A673 (cell line): ENCODE data around the gene ACOXL. TPM values are rescaled to one million over a fixed set of nuclear protein-coding genes. Genes with fewer than 3 reads are reported as not detected.

Experiments
- BruUV-seq: library from RNA; stranded (reverse); fragments of 400-500 nt; replicated peaks from 2 replicates; lab custom pipeline; 2021; lab: Mats Ljungman, UMichigan
- CTCF ChIA-PET: fragments of 300-600 bp; sonication (Branson Sonifier 250); formaldehyde crosslinking; loops from one replicate; lab custom pipeline; 2022; ENCODE audit warnings: antibody characterized with exemption; lab: Charles Lee
- POLR2A ChIA-PET: fragments of 300-600 bp; sonication (Branson Sonifier 250); formaldehyde crosslinking; loops from one replicate; lab custom pipeline; 2022; ENCODE audit warnings: antibody characterized with exemption; ENCODE audit not compliant: low non-redundant PET; lab: Charles Lee
- DNase-seq: peaks from one replicate; pipeline ENCODE4 v3.0.0-alpha.2; 2015; ENCODE audit warnings: low spot score
- H3K27ac ChIP-seq: fragments of 200-600 bp; sonication (generic); 2 replicates; pipeline ENCODE4 v1.5.1; 2016; ENCODE audit warnings: mixed run types, low read depth, mild to moderate bottlenecking, mixed read lengths, antibody characterized with exemption, low read length; ENCODE audit not compliant: poor library complexity, severe bottlenecking
- H3K27me3 ChIP-seq: fragments of 200-600 bp; sonication (generic); replicated peaks from 2 replicates; pipeline ENCODE4 v1.6.1; 2017; ENCODE audit warnings: mixed run types, low read depth, mild to moderate bottlenecking, mixed read lengths, antibody characterized with exemption, low read length; ENCODE audit not compliant: insufficient read depth, poor library complexity
- H3K36me3 ChIP-seq: fragments of 200-600 bp; sonication (generic); 2 replicates; pipeline ENCODE4 v1.6.1; 2016; ENCODE audit warnings: mixed run types, mild to moderate bottlenecking, mixed read lengths, antibody characterized with exemption, low read length; ENCODE audit not compliant: insufficient read depth, poor library complexity, severe bottlenecking
- H3K4me1 ChIP-seq: fragments of 200-600 bp; sonication (generic); 2 replicates; pipeline ENCODE4 v1.6.1; 2017; ENCODE audit warnings: mixed run types, mild to moderate bottlenecking, mixed read lengths, antibody characterized with exemption, low read length; ENCODE audit not compliant: insufficient read depth, poor library complexity, severe bottlenecking
- H3K4me3 ChIP-seq: fragments of 200-600 bp; sonication (generic); 2 replicates; pipeline ENCODE4 v1.5.1; 2016; ENCODE audit warnings: low read depth, mixed run types, mild to moderate bottlenecking, mixed read lengths, low read length; ENCODE audit not compliant: poor library complexity, severe bottlenecking
- H3K9me3 ChIP-seq: fragments of 200-600 bp; sonication (generic); 2 replicates; pipeline ENCODE4 v1.6.1; 2016; ENCODE audit warnings: mixed run types, low read depth, mild to moderate bottlenecking, mixed read lengths, antibody characterized with exemption, low read length; ENCODE audit not compliant: poor library complexity, severe bottlenecking
- EZH2 ChIP-seq: fragments of 200-600 bp; sonication (generic); IDR thresholded peaks from 2 replicates; pipeline ENCODE4 v1.6.1; 2017; ENCODE audit warnings: borderline replicate concordance, low read depth, mild to moderate bottlenecking, mixed read lengths, antibody characterized with exemption, low read length; ENCODE audit not compliant: poor library complexity, severe bottlenecking
- intact Hi-C: fragments of 100-400 bp; cut with micrococcal nuclease; formaldehyde crosslinking; loops from one replicate; pipeline ENCODE4 v1.10.0; 2022; ENCODE audit not compliant: unreplicated experiment
- total RNA-seq: library from RNA; stranded (reverse); gene quantifications from 2 replicates; pipeline ENCODE4 v1.2.3, GENCODE V29; 2021
- TF ChIP-seq, protein P1 (sequence below): fragments of 300-800, 200-600 bp; sonication (generic); conservative IDR thresholded peaks from 2 replicates; pipeline ENCODE4 v1.5.1; 2017; ENCODE audit warnings: low read depth, mild to moderate bottlenecking, antibody characterized with exemption, low read length, moderate library complexity, mixed read lengths

Gene ACOXL
- total RNA-seq, 1 experiment from 2014 or later: not detected

DNA sequence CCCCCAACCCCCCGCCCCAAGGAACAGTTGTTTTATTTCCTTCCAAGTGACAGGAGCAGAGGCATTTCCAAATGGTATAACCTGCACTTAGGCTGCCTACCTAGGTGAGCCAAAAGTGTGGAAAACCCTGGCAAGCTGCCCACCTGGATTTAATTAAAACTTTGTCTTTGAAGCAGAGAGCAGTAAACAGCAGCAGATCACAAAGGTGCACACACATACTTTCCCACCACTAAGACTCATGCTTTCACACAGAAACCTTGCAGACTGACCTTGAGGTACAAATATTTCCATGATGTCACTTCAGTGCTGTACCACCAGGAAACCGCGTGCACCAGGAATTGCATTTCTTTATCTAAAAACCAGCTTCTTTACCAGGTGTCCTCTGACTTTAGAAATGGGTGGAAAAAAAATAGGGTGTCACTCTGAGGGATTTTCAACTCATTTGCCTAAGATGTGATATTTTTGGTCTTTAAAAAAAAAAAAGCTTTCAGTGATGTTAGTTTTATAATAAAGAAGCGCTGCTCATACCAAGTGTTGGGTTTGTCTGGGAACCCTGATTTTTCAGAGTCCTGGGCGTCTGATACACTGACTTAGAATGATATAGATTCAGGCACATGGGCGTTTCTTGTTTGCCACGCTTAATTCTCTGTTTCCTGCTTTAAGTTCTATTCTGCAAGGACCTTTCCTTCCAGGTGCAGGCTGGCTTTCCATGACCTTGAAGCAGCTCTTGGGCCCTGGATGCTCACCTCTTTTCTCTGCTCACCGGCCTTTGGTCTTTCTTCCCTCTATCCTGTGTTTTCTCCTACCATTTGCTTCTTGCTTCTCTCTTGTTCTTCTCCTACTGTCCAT, 317.6 kb downstream of the ACOXL start:
- no peak for DNase-seq
- Histone ChIP-seq H3K4me3 (no peak overlapping the region), H3K36me3 (no peaks in the 10 kb centered on the region), H3K9me3 (no peaks in the 10 kb centered on the region), H3K27ac (no peak overlapping the region), H3K4me1 (no peaks in the 10 kb centered on the region), H3K27me3 (peaks cover 15% of the 10 kb centered on the region)
- TF ChIP-seq EZH2: no peak
- TF ChIP-seq, protein P1, sequence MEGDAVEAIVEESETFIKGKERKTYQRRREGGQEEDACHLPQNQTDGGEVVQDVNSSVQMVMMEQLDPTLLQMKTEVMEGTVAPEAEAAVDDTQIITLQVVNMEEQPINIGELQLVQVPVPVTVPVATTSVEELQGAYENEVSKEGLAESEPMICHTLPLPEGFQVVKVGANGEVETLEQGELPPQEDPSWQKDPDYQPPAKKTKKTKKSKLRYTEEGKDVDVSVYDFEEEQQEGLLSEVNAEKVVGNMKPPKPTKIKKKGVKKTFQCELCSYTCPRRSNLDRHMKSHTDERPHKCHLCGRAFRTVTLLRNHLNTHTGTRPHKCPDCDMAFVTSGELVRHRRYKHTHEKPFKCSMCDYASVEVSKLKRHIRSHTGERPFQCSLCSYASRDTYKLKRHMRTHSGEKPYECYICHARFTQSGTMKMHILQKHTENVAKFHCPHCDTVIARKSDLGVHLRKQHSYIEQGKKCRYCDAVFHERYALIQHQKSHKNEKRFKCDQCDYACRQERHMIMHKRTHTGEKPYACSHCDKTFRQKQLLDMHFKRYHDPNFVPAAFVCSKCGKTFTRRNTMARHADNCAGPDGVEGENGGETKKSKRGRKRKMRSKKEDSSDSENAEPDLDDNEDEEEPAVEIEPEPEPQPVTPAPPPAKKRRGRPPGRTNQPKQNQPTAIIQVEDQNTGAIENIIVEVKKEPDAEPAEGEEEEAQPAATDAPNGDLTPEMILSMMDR: no peak
- ChIA-PET CTCF (no interaction called here), POLR2A (no interaction called here)
- intact Hi-C loops: no loop called here
- no TSS peak for BruUV-seq

DNA sequence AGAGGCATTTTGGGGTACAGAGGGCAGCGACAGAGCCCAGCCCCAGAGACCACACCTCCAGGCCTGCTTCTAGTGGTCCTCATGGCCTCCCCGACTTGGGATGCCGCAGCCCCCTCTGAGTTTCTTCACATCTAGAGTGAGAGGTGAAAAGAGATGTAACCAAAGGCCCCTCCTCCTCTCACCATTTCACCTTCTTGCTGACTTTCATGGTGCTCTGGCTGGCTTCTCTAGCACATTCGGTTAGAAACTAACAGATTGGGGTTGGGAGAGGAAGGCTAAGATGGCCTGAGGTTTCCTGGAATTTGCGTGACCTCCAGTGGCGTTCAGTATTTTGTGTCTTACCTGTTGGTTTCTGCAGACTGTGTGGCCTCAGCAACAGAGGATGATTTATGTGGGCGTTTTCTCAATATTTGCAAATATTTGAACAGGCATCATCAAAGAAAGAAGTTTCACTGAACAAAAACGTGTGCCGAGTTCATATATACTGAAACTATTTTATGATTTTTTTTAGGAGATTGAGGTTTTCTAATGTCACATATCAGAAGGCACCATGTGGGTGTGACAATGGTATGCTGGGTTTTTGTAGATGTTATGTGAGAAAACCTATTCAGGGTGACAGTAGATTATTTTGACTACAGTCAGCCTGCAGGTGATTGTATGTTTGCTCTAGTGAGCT, 318.5 kb downstream of the ACOXL start:
- no peak for DNase-seq

DNA sequence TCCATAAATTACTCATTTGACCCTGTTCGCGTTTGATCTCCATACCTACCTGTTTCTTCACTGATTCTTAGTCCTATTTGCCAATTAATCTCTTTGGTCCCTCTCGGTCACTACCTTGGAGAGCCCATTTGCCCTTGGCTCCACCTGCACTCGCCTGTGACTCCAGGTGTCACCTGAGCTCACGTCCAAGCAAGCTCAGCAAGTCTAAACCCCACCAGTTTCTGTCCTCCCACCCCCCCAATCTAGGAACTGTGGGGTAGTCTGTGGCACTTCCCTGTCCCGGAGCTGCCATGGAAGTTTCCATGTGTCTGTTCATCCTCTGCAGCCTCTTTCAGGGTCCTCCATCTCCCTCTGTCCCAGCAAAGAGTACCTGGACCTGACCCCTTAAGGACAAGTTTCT, 320.2 kb downstream of the ACOXL start:
- peaks cover 16% of the 10 kb centered on the region for H3K27me3 ChIP-seq

More for the DNA sequence above, 318.5 kb downstream of the ACOXL start:
- Histone ChIP-seq H3K9me3 (no peaks in the 10 kb centered on the region), H3K36me3 (no peaks in the 10 kb centered on the region), H3K4me1 (no peaks in the 10 kb centered on the region), H3K27ac (no peak overlapping the region), H3K4me3 (no peak overlapping the region), H3K27me3 (peaks cover 16% of the 10 kb centered on the region)
- no peak for TF ChIP-seq EZH2
- intact Hi-C loops: no loop called here
- BruUV-seq: no TSS peak
- POLR2A ChIA-PET: no interaction called here
- CTCF ChIA-PET: no interaction called here

More for the DNA sequence above, 320.2 kb downstream of the ACOXL start:
- no peaks in the 10 kb centered on the region for H3K36me3 ChIP-seq
- no peak for TF ChIP-seq EZH2
- TF ChIP-seq, protein P1: no peak
- POLR2A ChIA-PET: no interaction called here
- CTCF ChIA-PET: no interaction called here
- DNase-seq: no peak
- H3K4me1 ChIP-seq: no peaks in the 10 kb centered on the region
- intact Hi-C loops: no loop called here
- H3K4me3 ChIP-seq: no peak overlapping the region
- no TSS peak for BruUV-seq
- no peaks in the 10 kb centered on the region for H3K9me3 ChIP-seq
- no peak overlapping the region for H3K27ac ChIP-seq
